ENCODE results near the gene MAGIX. TPM values are rescaled to one million over a fixed set of nuclear protein-coding genes. Genes with fewer than 3 reads are reported as not detected.

The MAGIX gene
- polyA plus RNA-seq, 1 donor from 2014 or later: 0.49 TPM

GRCh38 chrX:49214996-49215526 is 52.5 kb downstream of the MAGIX start:
- peaks cover 2% of the 10 kb centered on the region for H3K36me3 Mint-ChIP-seq
- no peak overlapping the region for H3K27ac Mint-ChIP-seq
- peaks cover 0 to 7% (median 0%) of the 10 kb centered on the region in 3 donors for H3K9me3 Mint-ChIP-seq

More at GRCh38 chrX:49214996-49215526, 52.5 kb downstream of the MAGIX start:
- Mint-ChIP-seq H3K4me1 (peaks cover 0 to 1% (median 0%) of the 10 kb centered on the region in 3 donors), H3K4me3 (no peak overlapping the region), H3K27me3 (peaks cover 3% of the 10 kb centered on the region)

Other genes with a start within 250 kb of the MAGIX start
- gene PIM2, start 243.7 kb upstream of the MAGIX start, polyA plus RNA-seq: 216 TPM
- gene OTUD5, start 205.2 kb upstream of the MAGIX start, polyA plus RNA-seq: 30.2 TPM
- gene KCND1, start 190.9 kb upstream of the MAGIX start, polyA plus RNA-seq: 0.13 TPM
- gene GRIPAP1, start 160.5 kb upstream of the MAGIX start, polyA plus RNA-seq: 22.5 TPM
- gene TFE3, start 119.4 kb upstream of the MAGIX start, polyA plus RNA-seq: 6.7 TPM
- gene CCDC120, start 103.8 kb upstream of the MAGIX start, polyA plus RNA-seq: 1.2 TPM
- gene PRAF2, start 88.8 kb upstream of the MAGIX start, polyA plus RNA-seq: 37.6 TPM
- 58.3 TPM for gene WDR45, start 82.9 kb upstream of the MAGIX start, polyA plus RNA-seq
- gene GPKOW, start 39.0 kb upstream of the MAGIX start, polyA plus RNA-seq: 27.3 TPM
- gene PLP2, start 9.1 kb downstream of the MAGIX start, polyA plus RNA-seq: 292 TPM
- gene PRICKLE3, start 23.6 kb downstream of the MAGIX start, polyA plus RNA-seq: 9.5 TPM
- 1.1 TPM for gene SYP, start 37.4 kb downstream of the MAGIX start, polyA plus RNA-seq
- not detected for gene CACNA1F, start 70.6 kb downstream of the MAGIX start, polyA plus RNA-seq
- 24.3 TPM for gene CCDC22, start 72.7 kb downstream of the MAGIX start, polyA plus RNA-seq
- 0.09 TPM for gene FOXP3, start 102.0 kb downstream of the MAGIX start, polyA plus RNA-seq
- gene PPP1R3F, start 107.0 kb downstream of the MAGIX start, polyA plus RNA-seq: 3.1 TPM
- not detected for gene GAGE10, start 140.9 kb downstream of the MAGIX start, polyA plus RNA-seq
- not detected for gene GAGE12J, start 159.3 kb downstream of the MAGIX start, polyA plus RNA-seq
- gene GAGE13, start 168.8 kb downstream of the MAGIX start, polyA plus RNA-seq: not detected